Hepatocyte (in vitro differentiated cells): ENCODE data around the gene RDM1.

Experiments used
- CTCF ChIP-seq: fragments of 200-600 bp; sonication (generic); IDR thresholded peaks from 2 replicates; pipeline ENCODE4 v1.5.1; 2016; ENCODE audit warnings: antibody characterized with exemption, mild to moderate bottlenecking; ENCODE audit not compliant: poor library complexity
- EZH2 ChIP-seq: fragments of 200-600 bp; sonication (generic); IDR thresholded peaks from 2 replicates; pipeline ENCODE4 v1.6.1; 2016; ENCODE audit warnings: antibody characterized with exemption, mild to moderate bottlenecking, borderline replicate concordance

GRCh38 chr17:35972066-35972465 lies 41.5 kb upstream of the RDM1 start:
- TF ChIP-seq CTCF = no peak
- no peak for TF ChIP-seq EZH2
